ENCODE results near the gene WFIKKN2.

DNA sequence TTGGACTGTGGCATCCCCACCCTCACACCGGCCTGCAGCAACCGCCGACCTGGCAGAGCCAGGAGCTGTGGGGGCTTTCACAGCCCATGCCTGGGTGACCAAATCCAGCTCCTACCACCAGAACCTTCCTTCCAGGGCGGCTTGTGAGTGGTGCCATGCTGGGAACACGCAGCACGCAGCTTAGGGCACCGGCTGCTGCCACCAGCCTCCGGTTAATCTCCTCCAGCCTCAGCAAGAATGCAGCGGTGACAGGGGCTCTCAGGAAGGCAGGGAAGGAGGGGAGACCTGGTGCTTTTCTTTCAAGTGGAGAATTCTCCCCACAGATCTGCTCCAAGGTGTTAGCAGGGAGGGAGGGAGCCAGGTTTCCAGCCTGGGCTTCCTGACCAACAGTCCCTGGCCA is 35.8 kb upstream of the WFIKKN2 start:
- TF ChIP-seq CTCF (IDR thresholded peaks at IDR 0.05): no peak
- no peak for TF ChIP-seq POLR2A (IDR thresholded peaks at IDR 0.05)
